GM23248 (cell line): Measurements from ENCODE around the gene GJA4. TPM values are rescaled to one million over a fixed set of nuclear protein-coding genes. Genes with fewer than 3 reads are reported as not detected.

Experiments
- DNase-seq: peaks from one replicate; pipeline ENCODE4 v3.0.0-alpha.2; 2015
- H2AFZ ChIP-seq: fragments of 200-600 bp; sonication (generic); 2 replicates; pipeline ENCODE4 v1.6.1; 2016; ENCODE audit warnings: antibody characterized with exemption
- H3F3A ChIP-seq: fragments of 200-600 bp; sonication (generic); 2 replicates; pipeline ENCODE4 v1.6.1; 2016; ENCODE audit warnings: mild to moderate bottlenecking, antibody characterized with exemption, mixed run types; ENCODE audit not compliant: insufficient read depth
- H3K27ac ChIP-seq: fragments of 200-600 bp; sonication (generic); 2 replicates; pipeline ENCODE4 v1.5.1; 2016; ENCODE audit warnings: mild to moderate bottlenecking
- H3K27me3 ChIP-seq: fragments of 200-600 bp; sonication (generic); replicated peaks from 2 replicates; pipeline ENCODE4 v1.6.1; 2016; ENCODE audit warnings: mild to moderate bottlenecking; ENCODE audit not compliant: insufficient read depth
- H3K36me3 ChIP-seq: fragments of 200-600 bp; sonication (generic); 2 replicates; pipeline ENCODE4 v1.6.1; 2016; ENCODE audit warnings: low read depth, mild to moderate bottlenecking
- H3K4me1 ChIP-seq: fragments of 200-600 bp; sonication (generic); 2 replicates; pipeline ENCODE4 v1.6.1; 2016; ENCODE audit warnings: mild to moderate bottlenecking; ENCODE audit not compliant: insufficient read depth
- H3K4me2 ChIP-seq: fragments of 200-600 bp; sonication (generic); one replicate; pipeline ENCODE4 v1.6.1; 2016; ENCODE audit warnings: mild to moderate bottlenecking; ENCODE audit not compliant: unreplicated experiment
- H3K4me3 ChIP-seq: fragments of 200-600 bp; sonication (generic); 2 replicates; pipeline ENCODE4 v1.5.1; 2016; ENCODE audit warnings: mild to moderate bottlenecking
- H3K79me2 ChIP-seq: fragments of 200-600 bp; sonication (generic); 2 replicates; pipeline ENCODE4 v1.6.1; 2016; ENCODE audit warnings: mild to moderate bottlenecking; ENCODE audit not compliant: insufficient read depth
- H3K9ac ChIP-seq: fragments of 200-600 bp; sonication (generic); 2 replicates; pipeline ENCODE4 v1.6.1; 2016; ENCODE audit warnings: mild to moderate bottlenecking
- H3K9me2 ChIP-seq: fragments of 200-600 bp; sonication (generic); 2 replicates; pipeline ENCODE4 v1.6.1; 2016; ENCODE audit warnings: mixed run types, mild to moderate bottlenecking, moderate library complexity; ENCODE audit not compliant: insufficient read depth
- H3K9me3 ChIP-seq: fragments of 200-600 bp; sonication (generic); one replicate; pipeline ENCODE4 v1.6.1; 2017; ENCODE audit warnings: low read depth
- H4K20me1 ChIP-seq: fragments of 200-600 bp; sonication (generic); 2 replicates; pipeline ENCODE4 v1.6.0; 2016; ENCODE audit not compliant: insufficient read depth
- EZH2 ChIP-seq: fragments of 200-600 bp; sonication (generic); IDR thresholded peaks from 2 replicates; pipeline ENCODE4 v1.6.1; 2018; ENCODE audit warnings: antibody characterized with exemption, mild to moderate bottlenecking; ENCODE audit not compliant: insufficient read depth, poor library complexity, severe bottlenecking
- EZH2phosphoT487 ChIP-seq: fragments of 200-600 bp; sonication (generic); IDR thresholded peaks from 2 replicates; pipeline ENCODE4 v1.6.1; 2018; ENCODE audit warnings: antibody characterized with exemption, moderate library complexity, mild to moderate bottlenecking, low read depth; ENCODE audit not compliant: insufficient read depth
- WGBS, 2 experiments: methylation state at CpG; one replicate each; pipeline ENCODE4 v1.1.6; 2015 to 2017; ENCODE audit warnings: low lambda C conversion rate in 2 of 2, low coverage in 1 of 2; ENCODE audit errors: missing lambda C conversion rate in 2 of 2; 5-methylcytosine and 5-hydroxymethylcytosine counted together
- in situ Hi-C: fragments of 300-500 bp; cut with MboI; formaldehyde crosslinking; loops from 2 replicates; pipeline ENCODE4 v1.15.0; 2020
- polyA plus RNA-seq: library from polyadenylated mRNA; unstranded; fragments of >200 nt; fragmentation: Nextera tagmentation; extraction: Ambion mirVana; gene quantifications from 2 replicates; pipeline ENCODE4 v1.2.1, GENCODE V29; 2016
- total RNA-seq: library from RNA; depleted of rRNA; stranded (reverse); fragments of >200 nt; shearing (Covaris generic); gene quantifications from 2 replicates; pipeline ENCODE4 v1.2.3, GENCODE V29; 2014

GJA4 gene
- total and polyA plus RNA-seq, 2 experiments from 2014 or later = not detected

DNA sequence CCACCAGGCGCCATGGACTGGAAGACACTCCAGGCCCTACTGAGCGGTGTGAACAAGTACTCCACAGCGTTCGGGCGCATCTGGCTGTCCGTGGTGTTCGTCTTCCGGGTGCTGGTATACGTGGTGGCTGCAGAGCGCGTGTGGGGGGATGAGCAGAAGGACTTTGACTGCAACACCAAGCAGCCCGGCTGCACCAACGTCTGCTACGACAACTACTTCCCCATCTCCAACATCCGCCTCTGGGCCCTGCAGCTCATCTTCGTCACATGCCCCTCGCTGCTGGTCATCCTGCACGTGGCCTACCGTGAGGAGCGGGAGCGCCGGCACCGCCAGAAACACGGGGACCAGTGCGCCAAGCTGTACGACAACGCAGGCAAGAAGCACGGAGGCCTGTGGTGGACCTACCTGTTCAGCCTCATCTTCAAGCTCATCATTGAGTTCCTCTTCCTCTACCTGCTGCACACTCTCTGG is 8.0 kb upstream of the GJA4 start:
- 82 to 88% methylated on average over 28 of the region's 28 CpGs for WGBS, 2 experiments
- in situ Hi-C loops = no loop called here

DNA sequence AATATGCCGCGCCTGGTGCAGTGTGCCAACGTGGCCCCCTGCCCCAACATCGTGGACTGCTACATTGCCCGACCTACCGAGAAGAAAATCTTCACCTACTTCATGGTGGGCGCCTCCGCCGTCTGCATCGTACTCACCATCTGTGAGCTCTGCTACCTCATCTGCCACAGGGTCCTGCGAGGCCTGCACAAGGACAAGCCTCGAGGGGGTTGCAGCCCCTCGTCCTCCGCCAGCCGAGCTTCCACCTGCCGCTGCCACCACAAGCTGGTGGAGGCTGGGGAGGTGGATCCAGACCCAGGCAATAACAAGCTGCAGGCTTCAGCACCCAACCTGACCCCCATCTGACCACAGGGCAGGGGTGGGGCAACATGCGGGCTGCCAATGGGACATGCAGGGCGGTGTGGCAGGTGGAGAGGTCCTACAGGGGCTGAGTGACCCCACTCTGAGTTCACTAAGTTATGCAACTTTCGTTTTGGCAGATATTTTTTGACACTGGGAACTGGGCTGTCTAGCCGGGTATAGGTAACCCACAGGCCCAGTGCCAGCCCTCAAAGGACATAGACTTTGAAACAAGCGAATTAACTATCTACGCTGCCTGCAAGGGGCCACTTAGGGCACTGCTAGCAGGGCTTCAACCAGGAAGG is 7.4 kb upstream of the GJA4 start:
- Histone ChIP-seq H3K27me3 (peaks cover 15% of the 10 kb centered on the region), H3K9ac (no peak overlapping the region), H4K20me1 (no peaks in the 10 kb centered on the region), H3K9me2 (no peaks in the 10 kb centered on the region), H3K27ac (no peak overlapping the region), H3K36me3 (no peaks in the 10 kb centered on the region), H3K4me3 (no peak overlapping the region), H2AFZ (no peak overlapping the region), H3K79me2 (no peaks in the 10 kb centered on the region), H3F3A (no peaks in the 10 kb centered on the region), H3K4me2 (no peak overlapping the region), H3K9me3 (no peaks in the 10 kb centered on the region), H3K4me1 (0 out of 2 replicates have a peak, but pooled peaks cover 5% of the 10 kb centered on the region)
- WGBS, 2 experiments = 80 to 81% methylated on average over 21 to 22 of the region's 22 CpGs
- TF ChIP-seq EZH2phosphoT487 (no peak), EZH2 (no peak)
- no peak for DNase-seq
- in situ Hi-C loops = no loop called here

More for the DNA sequence above, 8.0 kb upstream of the GJA4 start:
- Histone ChIP-seq H3F3A (no peaks in the 10 kb centered on the region), H3K9me2 (no peaks in the 10 kb centered on the region), H3K27ac (no peak overlapping the region), H3K79me2 (no peaks in the 10 kb centered on the region), H3K4me1 (0 out of 2 replicates have a peak, but pooled peaks cover 5% of the 10 kb centered on the region), H3K9me3 (no peaks in the 10 kb centered on the region), H3K9ac (no peak overlapping the region), H3K27me3 (peaks cover 21% of the 10 kb centered on the region), H3K4me2 (no peak overlapping the region), H3K4me3 (no peak overlapping the region), H3K36me3 (no peaks in the 10 kb centered on the region), H2AFZ (no peak overlapping the region), H4K20me1 (no peaks in the 10 kb centered on the region)
- TF ChIP-seq EZH2phosphoT487 = no peak
- TF ChIP-seq EZH2 = no peak
- DNase-seq = no peak

DNA sequence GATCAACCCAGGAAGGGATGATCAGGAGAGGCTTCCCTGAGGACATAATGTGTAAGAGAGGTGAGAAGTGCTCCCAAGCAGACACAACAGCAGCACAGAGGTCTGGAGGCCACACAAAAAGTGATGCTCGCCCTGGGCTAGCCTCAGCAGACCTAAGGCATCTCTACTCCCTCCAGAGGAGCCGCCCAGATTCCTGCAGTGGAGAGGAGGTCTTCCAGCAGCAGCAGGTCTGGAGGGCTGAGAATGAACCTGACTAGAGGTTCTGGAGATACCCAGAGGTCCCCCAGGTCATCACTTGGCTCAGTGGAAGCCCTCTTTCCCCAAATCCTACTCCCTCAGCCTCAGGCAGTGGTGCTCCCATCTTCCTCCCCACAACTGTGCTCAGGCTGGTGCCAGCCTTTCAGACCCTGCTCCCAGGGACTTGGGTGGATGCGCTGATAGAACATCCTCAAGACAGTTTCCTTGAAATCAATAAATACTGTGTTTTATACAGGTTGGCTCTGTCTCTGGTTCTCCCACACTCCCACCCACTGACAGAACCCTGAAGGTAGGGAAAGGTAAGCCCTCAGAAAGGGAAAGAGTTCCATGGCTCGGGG is 6.8 kb upstream of the GJA4 start:
- H3K36me3 ChIP-seq = no peaks in the 10 kb centered on the region
- H3K4me3 ChIP-seq = no peak overlapping the region
- no peaks in the 10 kb centered on the region for H4K20me1 ChIP-seq
- TF ChIP-seq EZH2 (no peak), EZH2phosphoT487 (no peak)
- H3K79me2 ChIP-seq = no peaks in the 10 kb centered on the region
- H2AFZ ChIP-seq = no peak overlapping the region
- no peaks in the 10 kb centered on the region for H3F3A ChIP-seq
- H3K9ac ChIP-seq = no peak overlapping the region
- H3K9me2 ChIP-seq = no peaks in the 10 kb centered on the region
- no peak for DNase-seq
- WGBS, 2 experiments = 41 to 47% methylated on average over 4 of the region's 4 CpGs
- H3K4me1 ChIP-seq = 0 out of 2 replicates have a peak, but pooled peaks cover 5% of the 10 kb centered on the region
- H3K4me2 ChIP-seq = no peak overlapping the region
- H3K9me3 ChIP-seq = no peaks in the 10 kb centered on the region
- in situ Hi-C loops = no loop called here
- H3K27ac ChIP-seq = no peak overlapping the region
- peaks cover 9% of the 10 kb centered on the region for H3K27me3 ChIP-seq

DNA sequence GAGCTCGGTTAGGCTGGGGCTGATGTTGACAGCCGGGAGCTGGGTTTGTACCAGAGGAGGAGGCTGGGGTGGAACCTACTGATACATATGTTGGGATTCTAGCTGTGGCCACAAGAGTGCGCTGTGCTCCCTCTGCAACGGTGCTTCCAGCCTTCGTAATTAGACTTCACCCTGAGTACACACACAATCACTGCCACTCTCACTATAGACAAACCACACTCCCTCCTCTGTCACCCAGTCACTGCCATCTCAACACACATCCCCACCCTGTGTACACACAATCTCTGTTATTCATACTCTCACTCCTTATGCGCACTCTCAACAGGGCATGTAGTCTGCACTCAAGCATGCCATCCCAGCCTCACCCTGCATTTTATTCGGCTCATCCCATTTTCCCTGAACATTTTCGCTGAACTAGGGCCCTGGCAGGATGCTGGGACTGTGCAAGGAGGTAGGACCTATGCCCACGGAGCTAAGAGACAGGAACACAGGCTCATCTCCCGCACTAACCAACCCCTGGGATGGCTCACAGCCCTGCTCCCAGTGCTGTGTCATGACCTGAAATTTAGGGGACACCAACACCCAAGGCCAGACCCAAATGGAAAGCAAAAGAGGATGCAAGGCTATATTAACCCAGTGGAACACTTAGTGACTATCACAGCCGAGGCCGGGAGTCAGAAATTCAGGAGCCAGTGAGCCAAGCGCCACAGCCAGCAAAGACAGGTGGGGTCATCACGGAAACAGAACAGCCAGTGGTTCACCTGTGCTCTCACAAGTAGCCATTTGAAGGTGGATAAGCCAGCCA is 6.1 kb upstream of the GJA4 start:
- H3K9me2 ChIP-seq = no peaks in the 10 kb centered on the region
- no peaks in the 10 kb centered on the region for H3K79me2 ChIP-seq
- in situ Hi-C loops = no loop called here
- H3K9me3 ChIP-seq = no peaks in the 10 kb centered on the region
- H3K27ac ChIP-seq = no peak overlapping the region
- no peak overlapping the region for H2AFZ ChIP-seq
- peak; percentile 87 for DNase-seq
- H3K36me3 ChIP-seq = no peaks in the 10 kb centered on the region
- TF ChIP-seq EZH2phosphoT487 = no peak
- TF ChIP-seq EZH2 = no peak
- H3K4me1 ChIP-seq = 0 out of 2 replicates have a peak, but pooled peaks cover 5% of the 10 kb centered on the region
- WGBS, 2 experiments = 45 to 46% methylated on average over 14 of the region's 14 CpGs
- no peaks in the 10 kb centered on the region for H4K20me1 ChIP-seq
- no peak overlapping the region for H3K9ac ChIP-seq
- no peak overlapping the region for H3K4me3 ChIP-seq
- no peak overlapping the region for H3K4me2 ChIP-seq
- peaks cover 6% of the 10 kb centered on the region; the same call in 1 of the 2 replicates for H3K27me3 ChIP-seq
- no peaks in the 10 kb centered on the region for H3F3A ChIP-seq
